Pulmonary artery endothelial cell (primary cell): ENCODE data around the gene KRT28. TPM values are rescaled to one million over a fixed set of nuclear protein-coding genes. Genes with fewer than 3 reads are reported as not detected.

Source experiments
- DNase-seq: peaks from one replicate; pipeline ENCODE4 v3.0.0-alpha.2; 2011; ENCODE audit warnings: low read depth, low spot score
- total RNA-seq: library from RNA; depleted of rRNA; stranded (reverse); fragments of >200 nt; gene quantifications from 2 replicates; pipeline ENCODE4 v1.2.3, GENCODE V29; 2014

The KRT28 gene, protein sequence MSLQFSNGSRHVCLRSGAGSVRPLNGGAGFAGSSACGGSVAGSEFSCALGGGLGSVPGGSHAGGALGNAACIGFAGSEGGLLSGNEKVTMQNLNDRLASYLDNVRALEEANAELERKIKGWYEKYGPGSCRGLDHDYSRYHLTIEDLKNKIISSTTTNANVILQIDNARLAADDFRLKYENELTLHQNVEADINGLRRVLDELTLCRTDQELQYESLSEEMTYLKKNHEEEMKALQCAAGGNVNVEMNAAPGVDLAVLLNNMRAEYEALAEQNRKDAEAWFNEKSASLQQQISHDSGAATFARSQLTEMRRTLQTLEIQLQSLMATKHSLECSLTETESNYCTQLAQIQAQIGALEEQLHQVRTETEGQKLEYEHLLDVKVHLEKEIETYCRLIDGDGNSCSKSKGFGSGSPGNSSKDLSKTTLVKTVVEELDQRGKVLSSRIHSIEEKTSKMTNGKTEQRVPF
- not detected in 2 replicates for total RNA-seq

DNA sequence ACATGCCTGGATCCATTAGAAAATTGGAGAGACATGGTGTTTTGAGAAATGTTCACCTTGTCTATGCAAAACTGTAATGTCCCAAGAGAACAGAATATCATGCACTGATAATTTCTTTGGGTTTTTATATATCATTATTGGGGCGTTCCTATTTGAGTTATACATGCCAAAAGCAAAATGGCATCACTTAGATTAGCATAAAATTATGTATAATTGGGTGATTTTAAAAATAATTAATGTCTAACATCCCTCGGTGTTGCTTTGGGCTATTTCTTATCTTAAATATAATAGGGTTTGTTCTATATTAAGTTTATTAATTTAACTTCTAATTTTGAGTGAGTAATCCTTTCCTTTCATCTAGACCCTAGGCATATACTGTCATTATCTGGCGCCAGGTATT lies at the start of gene KRT28:
Gene KRT28, minus strand, starts transcription at position 101 of the 400 bp plus-strand sequence. Its CDS starts 66 bp downstream, at position 35.
- no peak for DNase-seq

GRCh38 chr17:40848583-40849235 lies 49.0 kb upstream of the KRT28 start:
- DNase-seq = no peak

DNA sequence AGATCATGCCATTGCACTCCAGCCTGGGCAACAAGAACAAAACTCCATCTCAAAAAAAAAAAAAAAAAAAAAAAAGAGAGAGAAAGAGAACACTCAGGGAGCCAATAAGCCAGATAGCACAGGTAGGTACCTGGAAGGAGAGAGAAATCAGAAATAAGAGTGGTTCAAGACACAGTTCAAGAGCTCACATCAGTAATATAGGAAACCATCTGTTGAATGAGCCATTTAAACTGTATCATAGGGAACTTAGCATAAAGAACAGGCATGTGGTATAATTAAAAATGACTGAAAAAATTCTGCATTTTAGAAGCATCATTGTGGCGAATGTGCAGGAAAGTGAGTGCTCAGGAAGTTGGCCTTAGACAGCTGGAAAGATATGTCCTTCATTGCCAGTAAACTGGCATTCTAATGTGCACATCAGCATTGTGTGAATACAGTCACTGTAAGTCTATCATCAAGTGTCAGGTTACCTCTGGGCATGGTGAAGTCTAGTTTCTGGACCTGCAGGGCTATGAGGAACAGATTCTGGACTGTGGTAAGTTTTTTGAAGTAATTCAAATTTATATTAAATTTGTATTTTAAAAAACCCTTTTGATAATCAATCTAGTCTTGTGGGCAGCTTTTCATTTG lies 46.9 kb upstream of the KRT28 start:
- no peak for DNase-seq

GRCh38 chr17:40844671-40845107 lies 44.9 kb upstream of the KRT28 start:
- DNase-seq = no peak

DNA sequence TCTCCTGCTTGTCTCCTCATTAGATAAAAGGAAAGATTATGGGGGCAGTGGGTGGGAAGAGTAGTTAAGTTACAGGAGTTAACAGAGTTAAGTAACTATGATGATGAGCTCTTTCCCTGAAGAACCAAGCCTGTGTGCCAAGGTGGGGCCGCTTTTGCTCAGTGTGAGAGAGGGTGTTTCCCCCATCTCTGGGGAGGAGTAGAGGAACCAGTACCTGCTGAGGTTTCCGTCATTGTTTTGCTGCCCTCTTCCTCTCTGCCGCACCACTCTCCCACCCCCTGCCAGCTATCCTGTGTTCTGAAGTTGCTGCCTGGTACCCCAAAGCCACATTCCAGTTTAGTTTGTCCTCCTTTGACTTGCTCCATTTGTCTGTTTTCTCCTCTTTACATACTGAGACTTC lies 43.5 kb upstream of the KRT28 start:
- no peak for DNase-seq

DNA sequence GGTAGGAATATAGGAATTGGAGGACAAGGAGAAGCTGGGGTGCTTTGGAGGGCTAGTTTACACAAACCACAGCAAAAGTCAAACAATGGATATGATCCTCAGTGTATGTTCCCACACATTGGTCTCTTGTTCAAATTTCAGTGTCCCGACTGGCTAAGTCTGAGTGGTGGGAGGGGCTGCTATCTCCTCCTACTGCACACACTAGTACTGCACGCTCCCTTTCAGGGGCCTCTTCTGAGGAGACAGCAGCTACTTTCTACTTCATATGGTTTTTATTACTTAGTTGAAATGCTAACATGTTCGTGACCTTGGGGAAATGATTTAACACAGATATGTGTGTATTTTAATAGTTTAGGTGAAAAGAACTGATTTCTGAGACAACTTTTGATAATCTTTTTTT lies 41.5 kb upstream of the KRT28 start:
- DNase-seq = no peak

DNA sequence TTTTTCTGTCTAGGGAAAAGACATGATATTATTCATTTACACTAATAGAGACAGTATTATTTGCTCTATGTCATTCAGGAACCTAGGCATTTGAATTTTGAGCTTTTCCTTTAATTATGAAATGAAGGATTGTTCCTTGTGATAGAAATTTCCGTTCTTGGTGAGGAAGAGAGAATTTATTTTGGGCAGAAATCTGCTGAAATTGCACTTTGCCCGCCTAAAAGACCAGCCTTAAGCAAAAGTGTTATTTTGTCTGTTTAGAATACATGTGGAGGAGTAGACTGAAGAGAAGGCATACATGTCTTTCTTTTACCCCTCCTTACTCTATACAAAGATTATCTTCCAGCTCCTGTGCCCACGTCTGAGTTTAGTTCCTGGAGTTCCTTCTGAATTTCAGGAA lies 39.4 kb upstream of the KRT28 start:
- DNase-seq = no peak

- no peak for DNase-seq
These were observed 36.3 kb upstream of the KRT28 start for GRCh38 chr17:40836020-40836419.

DNA sequence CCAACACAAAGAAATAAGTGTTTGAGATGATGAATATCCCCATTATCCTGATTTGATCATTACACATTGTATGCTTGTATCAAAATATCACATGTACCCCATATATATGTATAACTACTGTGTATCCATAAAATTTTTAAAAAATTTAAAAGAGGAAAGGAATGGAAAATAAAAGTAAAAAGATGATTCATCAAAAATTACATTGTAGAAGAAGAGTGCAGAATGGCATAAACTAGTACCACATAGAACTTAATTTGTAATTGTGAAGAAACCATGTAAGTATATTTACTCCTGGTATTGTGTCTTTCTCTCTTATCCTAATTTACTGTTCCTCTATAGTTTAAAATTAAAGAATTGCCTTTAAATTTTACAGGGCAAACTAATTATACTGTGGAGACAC lies 34.1 kb upstream of the KRT28 start:
- no peak for DNase-seq

DNA sequence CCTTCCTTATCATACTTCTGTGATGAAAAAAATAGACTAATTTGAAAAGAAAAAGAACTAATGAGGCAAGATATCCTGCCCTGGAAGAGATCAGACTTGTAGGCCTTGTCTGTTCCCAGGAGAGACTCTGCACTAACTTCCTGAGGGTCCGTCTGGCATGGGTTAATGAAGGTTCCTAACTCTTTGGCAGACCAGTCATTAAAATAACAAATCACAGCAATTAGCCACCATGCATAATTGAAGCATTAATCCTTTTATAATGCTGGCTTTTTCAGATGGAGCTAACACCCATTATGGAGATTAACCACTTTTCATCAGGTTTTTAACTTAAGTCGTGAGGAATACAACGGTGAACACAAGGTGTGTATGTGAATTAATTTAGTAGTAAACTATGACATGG lies 33.1 kb upstream of the KRT28 start:
- DNase-seq = no peak

DNA sequence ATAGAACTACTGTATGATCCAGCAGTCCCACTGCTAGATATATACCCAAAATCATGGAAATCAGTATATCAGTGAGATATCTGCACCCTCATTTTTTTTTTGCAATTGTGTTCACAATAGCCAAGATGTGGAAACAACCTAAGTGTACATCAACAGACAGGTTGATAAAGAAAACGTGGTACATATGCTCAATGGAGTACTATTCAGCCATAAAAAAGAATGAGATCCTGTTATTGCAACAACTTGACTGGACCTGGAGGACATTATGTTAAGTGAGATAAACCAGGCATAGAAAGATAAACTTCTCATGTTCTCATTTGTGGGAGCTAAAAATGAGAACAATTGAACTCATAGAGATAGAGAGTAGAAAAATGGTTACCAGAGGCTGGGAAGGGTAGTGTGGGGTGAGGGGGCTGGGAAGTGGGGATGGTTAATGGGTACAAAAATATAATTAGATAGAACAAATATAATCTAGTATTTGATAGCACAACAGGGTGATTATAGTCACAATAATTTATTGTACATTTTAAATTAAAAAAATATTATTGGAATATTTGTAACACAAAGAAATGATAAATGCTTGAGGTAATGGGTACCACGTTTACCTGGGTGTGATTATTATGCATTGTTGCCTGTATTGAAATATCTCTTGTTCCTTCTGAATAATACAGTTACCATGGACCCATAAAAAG lies 30.5 kb upstream of the KRT28 start:
- no peak for DNase-seq

- no peak for DNase-seq
These were observed 28.8 kb upstream of the KRT28 start for GRCh38 chr17:40828454-40829044.

DNA sequence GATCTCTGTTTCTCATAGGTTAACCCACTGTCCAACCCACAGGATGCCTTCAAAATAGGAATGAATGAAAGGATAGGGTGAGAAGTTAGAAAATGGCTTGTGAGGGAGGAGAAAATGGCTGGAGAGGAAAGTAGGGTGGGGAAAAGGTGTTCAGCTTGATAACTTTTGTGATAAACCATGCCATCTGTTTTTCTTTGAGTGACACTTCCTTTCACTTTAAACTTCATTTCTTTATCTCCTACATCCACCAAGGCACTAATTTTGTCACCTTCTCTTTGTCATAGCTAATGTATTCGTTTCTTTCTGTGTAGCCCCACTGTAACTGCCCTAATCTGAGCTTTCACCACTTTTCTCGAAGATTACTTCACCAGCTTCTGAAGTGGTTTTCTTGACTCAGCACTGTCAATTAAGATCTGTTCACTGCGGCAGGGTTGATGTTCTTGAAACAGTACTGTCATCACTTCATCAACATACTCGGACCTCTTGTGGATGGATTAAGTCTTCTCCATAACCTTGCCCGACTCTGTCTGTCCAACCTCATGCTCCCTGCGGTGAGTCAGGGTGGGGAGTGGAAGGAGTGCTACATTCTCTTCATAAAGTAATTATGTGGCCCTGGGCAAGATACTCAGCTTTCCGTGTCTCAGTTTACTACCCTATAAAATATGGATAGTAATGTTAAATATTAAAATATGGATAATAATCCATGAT lies 28.1 kb upstream of the KRT28 start:
- DNase-seq = no peak

GRCh38 chr17:40825599-40825998 lies 25.8 kb upstream of the KRT28 start:
- DNase-seq = no peak

- no peak for DNase-seq
These were observed 24.5 kb upstream of the KRT28 start for GRCh38 chr17:40824015-40824832.

DNA sequence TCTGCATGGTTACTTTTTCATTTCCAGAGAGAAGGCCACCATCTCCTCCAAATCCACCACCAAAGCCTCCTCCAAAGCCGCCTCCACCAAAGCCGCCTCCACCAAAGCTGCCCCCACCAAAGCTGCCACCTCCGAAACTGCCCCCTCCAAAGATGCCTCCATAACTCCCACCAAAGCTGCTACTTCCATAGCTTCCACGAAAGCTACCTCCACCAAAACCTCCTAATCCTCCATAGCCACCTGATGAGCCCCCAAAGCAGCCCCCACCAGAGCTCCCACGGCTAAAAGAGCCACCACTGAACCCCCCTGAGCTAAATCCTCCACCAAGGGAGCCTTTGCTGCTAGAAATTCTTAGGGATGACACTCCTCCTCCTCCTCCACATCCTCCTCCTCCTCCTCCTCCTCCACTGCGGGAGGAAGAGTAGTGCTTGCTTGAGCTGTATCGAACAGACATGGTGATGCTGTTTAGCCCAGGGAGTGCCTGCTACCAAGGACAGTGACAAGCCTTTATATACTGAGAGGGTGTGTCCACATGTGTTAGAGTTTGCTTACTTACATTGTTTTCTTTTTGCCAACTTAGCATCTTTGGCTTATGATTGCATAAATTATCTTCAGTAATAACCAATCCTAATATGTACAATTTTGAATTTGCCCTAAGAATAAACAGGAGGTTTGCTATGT lies 22.5 kb upstream of the KRT28 start, which contains the start of gene KRT10:
Gene KRT10, minus strand, starts transcription at position 483 of the 681 bp plus-strand sequence. Its CDS starts 29 bp downstream, at position 454.
- DNase-seq = no peak

GRCh38 chr17:40821536-40821935 lies 21.8 kb upstream of the KRT28 start:
- DNase-seq = no peak

GRCh38 chr17:40820228-40820838 lies 20.6 kb upstream of the KRT28 start:
- no peak for DNase-seq
